GM19193 (cell line): ENCODE measurements around the gene MDC1.

Experiments used
- POLR2A ChIP-seq: IDR thresholded peaks from 4 replicates; pipeline ENCODE4 v1.6.1; 2011; ENCODE audit not compliant: insufficient read depth, insufficient read length; ENCODE audit errors: extremely low read depth

MDC1 gene

DNA sequence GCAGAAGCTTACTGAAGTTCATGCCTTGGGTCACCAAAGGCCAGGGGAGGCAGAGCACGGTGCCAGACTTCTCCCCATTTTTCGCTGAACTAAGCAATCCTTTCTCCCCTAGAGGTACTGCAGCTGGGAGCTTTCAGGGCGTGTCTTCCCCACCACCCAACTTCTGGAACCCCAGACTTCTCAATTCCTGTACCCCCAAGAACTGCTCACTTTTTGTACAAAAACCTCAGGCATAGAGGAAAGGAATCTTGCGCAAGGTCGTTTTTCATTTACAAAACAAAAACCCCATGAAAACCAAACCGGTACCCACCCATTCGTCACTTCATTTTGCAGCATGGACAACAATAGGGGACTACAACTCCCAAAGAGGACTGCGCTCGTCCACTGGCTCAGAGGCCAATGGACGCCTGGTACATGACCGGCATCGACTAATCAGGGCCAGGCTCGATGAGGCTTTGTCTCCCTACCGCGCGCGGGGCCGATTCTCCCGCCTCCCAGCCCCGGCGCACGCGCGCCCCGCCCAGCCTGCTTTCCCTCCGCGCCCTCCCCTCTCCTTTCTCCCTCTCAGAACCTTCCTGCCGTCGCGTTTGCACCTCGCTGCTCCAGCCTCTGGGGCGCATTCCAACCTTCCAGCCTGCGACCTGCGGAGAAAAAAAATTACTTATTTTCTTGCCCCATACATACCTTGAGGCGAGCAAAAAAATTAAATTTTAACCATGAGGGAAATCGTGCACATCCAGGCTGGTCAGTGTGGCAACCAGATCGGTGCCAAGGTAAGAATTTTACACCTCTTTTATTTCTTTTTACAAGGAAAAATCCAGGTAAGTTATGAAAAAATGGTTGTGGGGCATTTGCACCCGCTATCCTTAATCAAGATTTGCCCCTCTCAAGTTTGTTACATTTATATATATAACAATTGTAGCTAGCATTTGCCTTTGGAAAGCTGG, 3.0 kb upstream of the MDC1 start, which contains the start of gene TUBB:
Gene TUBB (plus strand): TSS at position 562 of the 947 bp plus-strand sequence. CDS start 155 bp downstream, at position 717.
- TF ChIP-seq POLR2A = peak; percentile 92

DNA sequence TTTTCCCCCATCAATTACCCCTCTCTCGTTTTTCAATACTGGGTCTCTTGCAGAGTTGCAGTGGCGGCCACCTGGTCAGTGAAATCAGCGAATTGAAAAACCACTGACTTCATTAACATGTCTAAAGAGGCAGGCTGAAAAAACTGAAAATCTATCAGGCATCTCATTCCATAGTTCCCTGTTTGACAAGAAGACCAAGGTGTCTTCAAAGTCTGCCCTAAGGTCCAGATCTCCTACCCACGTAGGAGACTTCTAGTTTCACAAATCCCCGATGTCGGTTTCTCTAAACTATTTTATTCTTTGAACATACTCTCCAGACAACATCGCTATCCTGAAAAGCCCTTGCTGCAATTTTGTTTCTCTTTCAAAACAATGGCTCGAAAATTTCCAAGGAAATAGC, 2.3 kb upstream of the MDC1 start:
- TF ChIP-seq POLR2A = no peak

DNA sequence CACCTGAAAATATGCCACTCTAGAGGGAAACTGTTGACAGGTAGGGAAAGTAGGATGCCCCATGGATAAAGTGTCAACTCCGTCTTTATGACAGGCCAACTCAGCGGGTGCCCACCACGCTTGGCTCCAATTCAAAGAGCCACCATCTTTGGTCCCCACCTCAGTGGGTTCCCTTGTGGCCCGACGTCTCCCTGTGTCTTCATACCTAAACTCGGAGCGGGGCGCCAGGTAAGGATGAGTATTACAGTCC, 277 bp downstream of the MDC1 start:
- no peak for TF ChIP-seq POLR2A

DNA sequence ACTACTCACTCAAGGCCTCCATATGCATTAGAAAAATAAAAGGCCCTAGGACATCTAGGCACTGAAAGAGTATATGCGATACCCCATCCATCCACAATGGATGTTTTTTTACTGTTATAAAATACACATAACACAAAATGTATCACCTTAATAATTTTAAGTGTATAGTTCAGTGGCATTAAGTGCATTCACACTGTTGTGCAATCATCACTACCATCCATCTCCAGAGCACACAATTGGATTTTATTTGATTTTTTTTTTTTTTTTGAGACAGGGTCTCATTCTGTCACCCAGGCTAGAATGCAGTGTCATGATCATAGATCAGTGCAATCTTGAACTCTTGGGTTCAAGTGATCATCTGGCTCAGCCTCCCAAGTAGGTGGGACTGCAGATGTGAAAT, 2.8 kb downstream of the MDC1 start:
- no peak for TF ChIP-seq POLR2A

DNA sequence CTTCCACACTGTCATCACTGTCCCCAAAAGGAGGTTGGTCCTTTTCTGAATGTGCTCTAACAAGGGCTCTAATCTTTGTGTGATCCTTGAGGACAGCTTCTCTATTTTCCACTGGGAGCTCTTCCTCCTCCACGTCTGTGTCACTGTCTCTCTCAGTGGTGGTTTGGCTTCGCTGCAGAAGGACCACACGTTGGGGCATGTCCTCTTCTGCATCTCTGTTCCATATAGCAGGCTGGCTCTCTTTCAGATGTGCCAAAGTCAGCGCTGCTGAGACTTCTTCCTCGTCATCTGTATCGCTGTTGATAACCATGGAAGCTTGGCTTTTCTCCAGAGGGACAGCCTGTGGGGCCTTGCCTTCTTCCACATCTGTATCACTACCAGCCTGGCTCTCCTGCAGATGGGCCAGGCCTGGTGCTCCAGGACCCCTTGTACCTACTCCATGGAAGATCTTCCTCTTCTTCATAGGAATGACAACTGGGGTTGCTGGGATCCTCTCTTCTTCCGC, 4.6 kb downstream of the MDC1 start:
- no peak for TF ChIP-seq POLR2A

DNA sequence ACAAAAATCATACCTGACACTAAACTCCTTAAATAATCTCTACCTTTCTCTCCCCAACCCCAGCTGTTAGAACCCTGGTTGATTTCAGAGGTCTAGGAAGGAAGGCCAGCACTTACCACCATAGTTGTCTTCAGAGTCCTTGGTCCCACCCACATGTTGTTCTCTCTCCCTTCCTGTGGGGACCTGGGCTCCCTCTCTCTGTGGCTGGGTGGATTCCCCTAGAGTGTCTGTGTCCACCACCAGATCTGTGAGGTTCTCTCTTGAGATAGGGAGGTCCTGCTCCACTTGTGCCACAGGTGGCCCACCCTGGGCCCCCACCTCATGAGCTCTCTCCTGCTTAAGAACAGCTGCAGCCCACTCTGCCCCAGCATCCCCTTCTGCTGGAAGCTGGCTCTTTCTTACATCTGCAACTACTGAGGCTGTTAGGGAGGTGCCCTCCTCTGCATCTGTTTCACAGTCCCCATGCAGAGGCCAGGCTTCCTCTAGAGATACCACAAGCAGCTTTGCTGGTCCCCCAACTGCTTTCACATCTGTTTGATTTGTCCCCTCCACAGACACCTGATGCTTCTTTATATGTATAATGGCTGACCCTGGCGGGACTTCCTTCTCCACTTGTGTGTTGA, 5.2 kb downstream of the MDC1 start:
- no peak for TF ChIP-seq POLR2A

DNA sequence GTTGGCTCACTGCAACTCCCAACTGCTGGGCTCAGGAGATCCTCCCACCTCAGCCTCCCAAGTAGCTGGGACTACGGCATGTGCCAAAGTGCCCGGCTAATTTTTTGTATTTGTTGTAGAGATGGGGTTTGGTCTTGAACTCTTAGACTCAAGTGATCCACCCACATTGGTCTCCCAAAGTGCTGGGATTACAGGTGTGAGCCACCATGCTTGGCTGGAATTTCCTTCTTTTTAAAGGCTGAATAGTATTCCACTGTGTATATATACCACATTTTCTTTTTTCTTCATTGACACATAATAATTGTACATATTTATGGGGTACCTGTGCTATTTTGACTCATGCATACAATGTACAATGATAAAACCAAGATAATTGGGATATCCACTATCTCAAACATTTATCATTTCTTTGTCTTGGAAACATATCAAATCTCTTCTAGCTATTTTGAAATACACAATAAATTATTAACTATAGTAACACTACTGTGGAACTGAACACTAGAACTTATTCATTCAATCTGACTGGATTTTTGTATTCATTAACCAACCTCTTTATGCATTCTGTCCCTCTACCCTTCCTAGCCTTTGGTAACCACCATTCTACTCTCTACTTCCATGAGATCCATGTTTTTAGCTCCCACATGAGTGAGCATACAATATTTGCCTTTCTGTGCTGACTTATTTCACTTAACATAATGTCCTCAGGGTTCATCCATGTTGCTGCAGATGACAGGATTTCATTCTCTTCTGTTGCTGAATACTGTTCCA, 7.8 kb downstream of the MDC1 start:
- TF ChIP-seq POLR2A = no peak

DNA sequence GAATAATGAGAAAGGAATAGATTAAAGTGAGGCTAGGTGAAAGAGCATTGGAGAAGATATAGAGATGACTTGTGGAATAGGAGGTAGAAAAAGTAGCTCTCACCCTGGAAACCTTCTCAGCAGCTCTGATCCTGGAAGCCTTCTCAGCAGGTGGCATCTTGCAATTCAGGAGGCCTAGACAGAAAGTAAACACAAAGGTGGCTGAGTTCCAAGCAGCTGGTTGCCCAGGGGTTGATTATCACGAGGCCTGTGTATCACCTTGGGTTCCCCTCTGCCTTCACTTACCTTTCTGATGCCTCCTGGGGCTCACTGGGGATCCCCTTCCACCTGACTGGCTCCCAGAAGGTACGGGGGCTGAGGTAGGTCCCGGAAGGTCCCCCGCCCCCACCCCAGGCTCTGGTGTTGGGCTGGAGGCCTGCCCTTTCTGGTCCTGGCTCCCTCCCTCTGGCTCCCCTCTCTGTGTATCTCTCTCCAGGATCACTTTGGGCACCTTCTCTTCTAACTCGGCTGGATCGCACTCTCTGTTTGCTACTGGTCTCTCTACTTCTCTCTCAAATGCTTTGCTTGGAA, 9.7 kb downstream of the MDC1 start:
- TF ChIP-seq POLR2A = no peak

DNA sequence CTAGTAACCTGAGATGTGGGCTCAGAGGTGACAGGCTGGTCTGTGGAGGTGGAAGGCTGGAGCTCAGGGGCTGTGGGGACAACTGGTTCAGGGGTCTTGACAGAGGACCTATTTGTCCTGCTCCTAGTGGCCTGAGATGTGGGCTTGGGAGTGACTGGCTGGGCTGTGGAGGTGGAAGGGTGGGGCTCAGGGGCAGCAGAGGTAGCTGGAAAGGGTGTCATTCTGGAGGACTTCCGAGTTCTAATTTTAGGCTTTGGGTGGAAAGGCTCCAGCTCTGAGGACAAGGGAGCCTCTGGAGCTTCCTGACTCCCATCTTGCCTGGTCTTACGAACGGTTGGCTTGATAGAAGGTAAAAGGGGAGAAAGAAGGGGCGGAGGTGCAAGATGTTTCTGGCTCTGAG, 11.5 kb downstream of the MDC1 start:
- TF ChIP-seq POLR2A = no peak

DNA sequence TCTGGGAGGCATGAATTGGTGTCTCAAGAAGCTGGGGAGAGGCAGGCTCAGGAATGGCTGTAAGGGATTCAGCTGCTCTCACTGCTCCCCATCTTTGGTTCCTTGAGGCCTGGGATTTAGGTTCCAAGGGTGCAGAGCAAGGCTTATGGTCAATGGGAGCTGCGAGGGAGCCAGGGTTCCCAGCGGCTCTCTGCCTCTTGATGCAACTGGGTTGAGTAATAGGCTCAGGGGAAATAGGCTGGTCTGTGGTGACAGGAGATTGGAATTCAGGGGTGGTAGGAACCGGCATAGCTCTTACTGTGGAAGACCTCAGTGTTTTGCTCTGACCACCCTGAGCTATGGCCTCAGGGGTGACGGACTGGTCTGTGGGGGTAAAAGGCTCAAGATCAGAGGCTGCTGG, 13.3 kb downstream of the MDC1 start:
- TF ChIP-seq POLR2A = no peak

DNA sequence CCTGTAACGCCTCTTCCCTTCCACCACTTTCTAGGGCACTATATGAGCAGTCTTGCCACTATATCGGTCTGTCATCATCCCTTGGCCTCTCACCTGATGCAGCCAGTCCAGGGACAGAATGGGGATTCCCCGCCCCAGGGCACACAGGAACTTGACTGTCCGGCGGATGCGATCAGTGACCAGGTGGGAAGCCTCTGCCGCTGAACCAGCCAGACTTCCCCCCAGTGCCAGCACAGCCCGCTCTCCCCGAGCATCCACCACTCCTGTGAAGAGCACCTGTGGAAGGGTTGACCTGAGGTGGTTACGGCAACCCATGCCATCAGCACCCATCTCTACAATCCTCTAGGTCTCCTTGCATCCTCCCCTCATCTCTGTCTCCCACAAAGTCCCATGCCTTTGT, 14.1 kb downstream of the MDC1 start:
- TF ChIP-seq POLR2A = no peak

DNA sequence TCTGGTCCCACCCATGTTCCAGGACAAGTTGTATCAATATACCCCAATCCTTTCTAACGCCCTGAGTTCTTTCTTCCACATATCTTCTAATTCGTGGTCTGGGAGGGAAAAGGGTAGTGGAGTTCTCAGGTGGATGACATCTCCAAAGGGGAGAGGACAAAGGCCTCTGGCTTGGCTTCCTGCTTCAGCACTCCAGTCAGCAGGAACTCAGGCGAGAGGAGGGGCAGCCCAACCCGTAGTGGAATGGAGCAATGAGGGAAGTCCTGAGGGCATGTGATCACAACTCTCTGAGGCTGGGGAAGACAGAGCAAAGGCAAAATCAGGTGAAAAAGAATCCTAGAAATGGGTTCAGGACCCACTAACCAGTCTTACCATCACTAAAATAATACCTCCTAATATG, 16.7 kb downstream of the MDC1 start:
- TF ChIP-seq POLR2A = no peak

DNA sequence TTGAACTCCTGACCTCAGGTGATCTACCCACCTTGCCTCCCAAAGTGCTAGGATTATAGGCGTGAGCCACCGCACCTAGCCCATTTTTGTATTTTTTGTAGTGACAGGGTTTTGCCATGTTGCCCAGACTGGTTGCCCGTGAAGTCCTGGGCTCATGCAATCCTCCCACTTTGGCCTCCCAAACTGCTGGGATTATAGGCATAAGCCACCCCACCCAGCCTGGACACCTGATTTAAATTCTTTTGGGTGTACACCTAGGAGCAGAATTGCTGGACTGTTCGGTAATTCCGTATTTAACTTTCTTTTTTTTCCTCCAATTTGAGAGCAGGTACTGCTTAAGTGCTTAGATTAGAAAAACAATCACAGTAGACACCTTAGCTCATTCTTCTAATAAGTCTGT, 20.6 kb downstream of the MDC1 start:
- TF ChIP-seq POLR2A = no peak

DNA sequence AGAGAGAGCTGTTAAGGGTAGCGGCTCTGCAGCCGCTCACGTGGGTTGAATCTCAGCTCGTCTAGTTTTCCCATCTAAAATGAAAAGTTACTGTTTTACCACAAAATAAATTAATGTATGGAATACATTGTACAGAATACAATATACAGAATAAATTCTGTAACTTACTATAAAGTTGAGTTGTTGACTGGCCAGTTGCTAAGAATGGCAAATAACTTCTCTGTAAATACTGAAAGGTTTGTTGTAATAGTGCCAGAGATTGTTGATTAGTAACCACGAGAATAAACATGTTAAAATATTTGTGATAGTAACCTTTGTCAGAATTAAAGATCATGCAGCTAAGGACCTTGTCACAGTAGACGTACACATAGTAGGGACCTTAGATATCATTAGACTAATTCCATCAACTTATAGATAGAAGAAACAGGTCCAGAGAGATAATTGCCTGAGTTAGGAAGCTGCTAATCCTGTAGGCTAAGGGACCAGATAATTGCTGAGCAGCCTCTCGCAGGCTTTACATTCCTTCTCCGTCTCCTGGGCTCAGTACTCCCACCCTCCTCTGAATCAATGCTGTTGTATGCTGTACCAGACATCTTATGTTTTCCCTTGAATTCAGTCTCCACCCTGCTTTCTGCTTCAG, 25.8 kb downstream of the MDC1 start:
- TF ChIP-seq POLR2A = no peak
